Dermis microvascular lymphatic vessel endothelial cell (primary cell): ENCODE data around the gene PAK2. TPM values are rescaled to one million over a fixed set of nuclear protein-coding genes. Genes with fewer than 3 reads are reported as not detected.
"Not testable (repeated sequence)": the region's sequence is repeated elsewhere in the genome, so short reads cannot be mapped to it uniquely, and the experiment has no call there.

ENCODE experiments used
- DNase-seq, 2 donors: peaks; one replicate each; pipeline versions ENCODE4 v3.0.0 to v3.0.0-alpha.2; 2010; ENCODE audit warnings: low read depth in 2 of 2
- total RNA-seq: library from RNA; depleted of rRNA; stranded (reverse); fragments of >200 nt; gene quantifications from 2 replicates; pipeline ENCODE4 v1.2.1, GENCODE V29; 2014

Gene PAK2
- 50.3 and 118 TPM in 2 replicates for total RNA-seq

DNA sequence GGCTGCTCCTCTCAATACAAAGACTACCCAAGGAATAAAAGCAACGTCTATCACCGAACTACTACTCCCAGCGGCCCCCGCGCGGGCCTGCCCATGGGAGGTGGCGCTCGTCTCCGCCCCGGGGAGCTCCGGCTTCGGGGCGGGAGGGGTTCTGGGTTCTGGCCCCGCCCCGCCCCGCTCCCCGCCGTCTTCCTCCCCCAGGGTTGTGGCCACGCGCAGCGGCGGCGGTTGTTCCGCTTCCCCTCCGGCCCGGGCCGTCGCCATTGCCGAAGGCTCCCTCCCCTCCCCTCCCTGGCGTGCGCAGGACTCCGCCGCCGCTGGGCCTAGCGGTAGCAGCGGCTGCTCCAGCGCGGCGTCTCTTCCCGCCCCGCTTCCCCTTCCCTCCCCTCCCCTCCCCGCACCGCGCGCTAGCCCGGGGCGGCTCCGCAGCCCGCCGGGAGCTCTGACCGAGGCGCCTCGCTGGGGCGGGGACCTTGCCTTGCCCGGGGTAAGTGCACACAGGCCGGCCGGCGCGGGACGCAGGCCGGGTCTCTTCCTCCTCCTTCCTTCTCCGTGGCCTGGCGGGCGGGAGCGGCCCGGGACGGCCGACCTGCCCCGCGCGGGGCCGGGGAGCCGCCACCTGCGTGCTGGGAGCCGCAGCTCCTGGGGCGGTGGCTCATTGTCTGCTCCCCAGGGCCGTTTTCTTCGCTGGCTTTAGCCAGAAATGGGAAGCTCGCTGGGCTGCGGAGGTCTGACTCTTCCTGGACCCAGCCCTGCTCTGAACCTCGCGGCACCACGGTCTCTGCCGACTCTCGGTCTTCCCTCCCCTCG is at the start of gene PAK2:
Gene PAK2 (plus strand): TSS at position 187 of the 810 bp plus-strand sequence. CDS start 42,790 bp downstream, outside the sequence.
- peak; percentile 47 to 89 for DNase-seq

DNA sequence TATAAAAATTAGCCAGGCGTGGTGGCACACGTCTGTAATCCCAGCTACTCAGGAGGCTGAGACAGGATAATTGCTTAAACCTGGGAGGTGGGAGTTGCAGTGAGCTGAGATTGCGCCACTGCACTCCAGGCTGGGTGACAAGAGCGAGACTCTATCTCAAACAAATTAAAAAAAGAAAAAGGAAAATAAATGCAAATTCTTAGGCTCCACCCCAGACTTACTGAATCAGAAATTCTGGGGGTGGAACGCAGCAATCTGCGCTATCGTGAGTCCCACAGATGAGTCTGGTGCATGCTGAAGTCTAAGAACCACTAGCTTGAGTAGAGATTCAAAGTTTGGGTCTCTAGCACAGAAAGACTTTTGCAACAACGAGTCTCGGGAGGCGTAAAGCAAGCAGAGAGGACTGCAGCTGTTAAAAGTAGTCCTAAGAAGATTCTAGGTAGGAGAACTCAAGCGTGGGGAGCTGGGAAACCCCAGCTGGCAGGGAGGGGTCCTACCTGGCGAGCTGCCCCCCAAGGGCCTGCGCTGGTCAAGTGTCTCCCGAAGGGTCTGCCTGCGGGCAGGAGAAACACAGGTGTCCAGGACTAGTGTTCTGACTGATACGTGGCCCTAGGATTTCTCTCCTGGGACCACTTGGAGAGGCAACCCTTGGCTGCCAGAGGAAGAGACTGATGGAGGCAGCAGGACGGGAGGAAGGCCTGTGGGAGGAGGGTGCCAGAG is 49.6 kb upstream of the PAK2 start:
- DNase-seq = no peak

DNA sequence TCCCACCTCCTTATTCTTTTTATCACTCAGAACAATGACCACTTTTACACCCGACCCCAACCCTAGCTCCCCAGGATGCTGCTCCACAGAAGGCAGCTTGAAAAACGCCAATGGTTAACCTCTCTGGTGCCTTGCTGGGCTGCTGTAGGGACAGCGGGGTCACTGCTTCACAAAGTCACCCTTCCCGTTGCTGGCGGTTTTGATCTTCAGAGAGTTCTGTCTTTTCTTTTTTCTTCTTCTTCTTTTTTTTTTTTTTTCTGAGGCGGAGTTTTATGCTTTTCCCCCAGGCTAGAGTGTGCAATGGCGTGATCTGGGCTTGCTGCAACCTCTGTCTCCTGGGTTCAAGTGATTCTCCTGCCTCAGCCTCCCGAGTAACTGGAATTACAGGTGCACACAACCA is 48.3 kb upstream of the PAK2 start:
- DNase-seq = no peak

DNA sequence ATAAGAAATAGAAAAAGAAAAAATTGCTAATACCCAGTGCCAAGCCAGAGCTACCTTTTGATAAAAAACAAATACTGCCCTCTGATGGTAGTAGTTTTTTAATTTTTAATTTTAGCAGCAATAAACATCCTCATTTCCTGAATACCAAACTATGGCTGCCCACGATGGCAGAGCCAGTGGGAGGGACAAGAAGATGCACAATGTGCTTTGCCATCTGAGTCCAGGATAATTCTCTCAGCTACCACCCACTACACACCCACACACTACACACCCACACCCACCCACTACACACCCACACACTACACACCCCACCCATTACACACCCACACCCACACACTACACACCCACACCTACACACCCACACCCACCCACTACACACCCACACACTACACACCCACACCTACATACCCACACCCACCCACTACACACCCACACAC is 45.4 kb upstream of the PAK2 start:
- DNase-seq = no peak

DNA sequence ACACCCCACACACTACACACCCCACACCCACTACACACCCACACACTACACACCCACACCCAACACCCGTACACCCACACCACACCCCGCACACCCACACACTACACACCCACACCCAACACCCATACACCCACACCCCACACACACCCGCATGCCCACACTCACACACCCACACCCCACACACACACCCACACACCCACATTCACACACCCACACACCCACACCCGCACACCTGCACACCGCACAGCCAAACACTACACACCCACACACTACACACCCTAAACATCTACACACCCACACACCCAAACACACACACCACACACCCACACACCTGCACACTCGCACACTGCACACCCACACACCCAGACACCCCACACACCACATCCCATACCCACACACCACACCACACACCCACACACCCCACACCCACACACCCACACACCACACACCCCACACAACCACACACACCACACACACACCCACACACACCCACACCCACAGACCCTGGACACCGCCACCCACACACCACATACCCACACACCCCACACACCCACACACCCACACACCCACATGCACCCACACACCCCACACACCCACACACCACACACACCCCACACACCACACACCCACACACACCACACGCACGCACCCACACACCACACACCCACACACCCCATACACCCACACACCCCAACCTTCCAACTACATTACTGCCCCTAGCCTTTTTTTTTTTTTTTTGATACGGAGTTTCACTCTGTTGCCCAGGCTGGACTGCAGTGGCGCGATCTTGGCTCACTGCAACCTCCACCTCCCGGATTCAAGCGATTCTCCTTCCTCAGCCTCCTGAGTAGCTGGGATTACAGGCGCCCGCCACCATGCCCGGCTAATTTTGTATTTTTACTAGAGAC is 44.5 kb upstream of the PAK2 start:
- DNase-seq = no peak

DNA sequence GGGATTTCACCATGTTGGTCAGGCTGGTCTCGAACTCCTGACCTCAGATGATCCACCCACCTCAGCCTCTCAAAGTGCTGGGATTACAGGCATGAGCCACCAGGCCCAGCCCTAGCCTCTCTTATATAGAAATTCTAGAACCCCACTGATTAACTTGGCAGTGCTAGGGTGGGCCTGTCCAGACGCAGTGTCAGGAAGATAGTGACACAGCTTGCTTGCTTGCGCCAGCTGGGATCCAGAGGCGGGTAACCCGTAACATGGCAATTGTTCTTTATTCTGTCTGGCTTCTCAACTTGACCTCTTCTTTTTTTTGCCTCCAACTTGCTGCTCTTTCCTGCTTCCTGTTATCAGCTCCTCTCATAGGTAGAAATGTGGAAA is 43.8 kb upstream of the PAK2 start:
- no peak for DNase-seq

DNA sequence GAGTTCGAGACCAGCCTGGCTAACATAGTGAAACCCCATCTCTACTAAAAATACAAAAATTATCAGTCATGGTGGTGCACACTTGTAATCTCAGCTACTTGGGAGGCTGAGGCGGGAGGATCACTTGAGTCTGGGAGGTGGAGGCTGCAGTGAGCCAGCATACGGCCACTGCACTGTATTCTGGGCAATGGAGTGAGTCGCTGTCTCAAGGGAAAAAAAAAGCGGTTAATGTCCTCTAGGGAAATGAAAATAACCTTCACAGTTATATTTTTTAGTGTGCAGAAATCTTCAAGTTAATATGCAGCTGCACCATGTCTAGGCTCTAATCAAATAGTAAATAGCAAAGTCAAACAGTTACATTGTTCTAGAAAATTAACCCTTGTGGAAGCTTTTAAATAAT is 42.4 kb upstream of the PAK2 start:
- no peak for DNase-seq

DNA sequence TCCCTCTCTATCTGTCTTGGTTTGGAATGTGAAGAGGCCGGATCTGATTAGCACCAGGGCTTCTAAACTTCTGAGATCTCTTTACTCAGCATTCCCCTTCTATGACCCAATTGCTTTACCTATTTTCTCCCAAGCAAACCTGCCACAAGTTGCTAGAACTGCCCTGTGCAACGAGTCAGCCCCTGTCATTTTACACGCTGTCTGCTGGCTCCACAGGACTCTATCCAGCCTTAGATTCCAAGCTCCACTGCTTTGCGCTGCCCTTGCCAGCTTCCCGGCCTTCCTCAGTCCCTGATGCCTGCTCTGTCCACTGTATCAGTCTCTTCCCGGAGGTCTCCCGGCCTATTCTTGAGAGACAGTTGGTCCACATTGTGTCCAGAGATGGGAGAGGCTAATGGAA is 39.9 kb upstream of the PAK2 start:
- no peak for DNase-seq

DNA sequence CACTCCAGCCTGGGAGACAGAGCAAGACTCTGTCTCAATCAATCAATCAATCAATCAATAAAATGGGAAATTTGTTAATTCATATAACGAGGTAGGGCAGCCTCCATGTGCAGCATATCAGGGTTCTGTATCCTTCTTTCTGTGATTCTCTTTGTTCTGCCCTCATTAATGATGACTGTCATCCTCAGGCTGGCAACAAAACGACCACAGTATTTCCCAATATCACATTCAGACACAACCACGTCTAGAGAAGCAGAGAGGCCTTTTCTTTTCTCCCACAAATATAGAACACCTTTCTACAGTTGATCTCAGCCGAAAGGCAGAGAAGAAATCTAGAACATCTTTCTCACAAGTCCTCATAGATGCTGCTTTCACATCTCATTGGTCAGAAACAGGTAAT is 38.9 kb upstream of the PAK2 start:
- DNase-seq = no peak

DNA sequence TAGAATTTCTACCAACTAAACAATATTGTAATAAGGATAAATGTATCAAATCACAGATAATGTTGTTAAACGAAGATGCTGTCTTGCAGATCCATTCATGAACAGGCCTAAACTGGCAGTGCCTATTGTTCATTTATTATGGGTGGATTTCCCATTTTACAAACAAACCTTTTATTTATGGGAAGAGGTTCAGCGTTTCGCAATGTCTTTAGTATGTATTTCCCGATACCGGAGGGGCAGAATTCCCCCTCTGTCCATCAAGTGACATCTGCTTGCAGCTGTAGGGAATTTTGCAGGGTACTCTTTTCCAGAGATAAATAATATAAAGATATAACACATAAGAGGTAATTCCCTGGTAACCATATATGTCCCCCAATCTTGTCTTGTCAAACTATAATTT is 33.3 kb upstream of the PAK2 start:
- no peak for DNase-seq

DNA sequence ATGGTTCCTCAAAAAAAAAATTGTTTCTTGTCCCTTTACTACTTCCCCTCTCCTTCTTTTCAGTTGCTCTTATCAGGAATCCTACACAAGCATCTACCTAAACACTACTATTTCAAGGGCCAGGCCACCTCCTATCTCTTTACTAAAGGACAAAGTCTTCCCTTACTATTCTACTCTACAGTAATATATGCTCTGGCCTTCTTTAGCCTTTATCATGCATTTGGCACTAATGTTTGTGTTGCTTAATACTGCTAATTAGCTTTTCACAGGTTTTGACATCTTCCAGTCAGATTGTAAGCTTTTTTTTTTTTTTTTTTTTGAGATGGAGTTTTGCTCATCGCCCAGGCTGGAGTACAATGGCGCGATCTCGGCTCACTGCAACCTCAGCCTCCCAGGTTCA is 32.9 kb upstream of the PAK2 start:
- no peak for DNase-seq

DNA sequence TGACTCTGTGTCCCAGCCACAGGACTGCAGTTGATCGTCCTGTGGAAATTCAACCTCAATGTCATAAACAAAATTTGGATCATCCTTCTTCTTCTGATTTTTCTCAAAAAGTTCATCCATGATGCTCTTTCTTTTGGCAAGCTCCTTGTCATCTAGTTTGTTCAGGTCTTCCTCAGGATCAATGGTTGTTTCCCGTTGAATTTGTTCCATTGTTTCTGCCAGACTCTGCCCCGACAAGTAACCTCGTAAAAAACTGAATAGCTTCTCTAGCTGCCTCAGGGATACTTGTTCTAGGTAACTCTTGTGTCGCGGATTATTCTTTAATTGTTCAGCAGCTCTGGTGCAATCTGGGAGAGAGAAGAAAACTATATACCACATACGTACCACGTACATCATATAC is 32.1 kb upstream of the PAK2 start:
- DNase-seq = peak; percentile 60 to 75

DNA sequence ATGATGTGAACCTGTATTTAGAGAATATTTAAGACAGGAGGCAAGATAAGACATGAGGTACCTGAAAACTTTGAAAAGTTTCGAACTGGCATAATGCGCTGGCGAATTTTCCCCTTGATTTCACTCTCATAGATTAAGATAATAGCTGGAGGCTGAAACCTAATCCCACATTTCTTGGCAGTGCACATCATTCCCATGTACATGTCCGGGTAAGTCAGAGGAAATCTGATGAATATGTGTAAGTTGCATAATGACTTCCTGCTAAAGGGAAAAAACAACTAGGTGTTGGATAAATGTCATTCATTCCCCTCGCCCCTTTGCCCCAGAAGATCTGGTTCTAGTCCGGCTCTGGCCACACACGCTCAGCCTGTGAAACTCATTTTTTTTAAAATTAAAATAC is 31.2 kb upstream of the PAK2 start:
- DNase-seq = peak; percentile 78 to 84

DNA sequence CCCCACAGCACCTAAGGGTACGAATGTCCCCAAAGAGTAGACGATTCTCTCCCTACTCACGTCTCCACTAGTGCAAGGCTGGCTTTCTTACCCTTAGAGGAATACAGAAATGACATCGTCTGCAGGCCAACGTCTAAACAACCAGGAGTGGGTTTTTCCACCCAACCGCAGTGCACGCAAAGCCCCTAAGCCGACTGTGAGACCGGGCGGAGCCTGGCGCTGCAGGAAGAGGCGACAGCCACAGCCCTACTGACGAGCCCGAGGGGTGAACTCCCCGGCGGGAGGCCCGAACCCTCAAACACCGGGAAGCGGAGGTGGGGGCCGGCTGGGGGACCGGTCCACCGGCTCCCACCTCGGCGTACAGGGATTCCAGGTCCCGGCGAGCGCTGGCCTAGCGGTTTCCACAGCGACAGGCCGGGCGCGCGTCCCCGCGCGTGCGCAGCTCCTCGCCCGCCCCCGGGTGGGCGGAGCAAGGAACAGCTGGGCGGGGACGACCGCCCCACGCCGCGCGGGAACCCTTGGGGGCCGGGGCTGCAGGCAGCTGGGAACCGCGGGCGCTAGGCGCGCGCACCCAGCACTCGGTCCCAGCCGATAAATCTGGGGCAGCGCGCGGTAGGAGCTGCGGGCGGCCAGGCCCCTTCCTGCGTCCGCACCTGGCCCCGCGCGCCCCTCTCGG is 27.7 kb upstream of the PAK2 start, which contains the start of the genes CEP19 and PIGX:
Gene CEP19 (minus strand): TSS at position 413 of the 676 bp plus-strand sequence. CDS start 3,593 bp downstream, outside the sequence.
Gene PIGX (plus strand): TSS at position 540 of the 676 bp plus-strand sequence.
- DNase-seq = peak; percentile 70 to 86

DNA sequence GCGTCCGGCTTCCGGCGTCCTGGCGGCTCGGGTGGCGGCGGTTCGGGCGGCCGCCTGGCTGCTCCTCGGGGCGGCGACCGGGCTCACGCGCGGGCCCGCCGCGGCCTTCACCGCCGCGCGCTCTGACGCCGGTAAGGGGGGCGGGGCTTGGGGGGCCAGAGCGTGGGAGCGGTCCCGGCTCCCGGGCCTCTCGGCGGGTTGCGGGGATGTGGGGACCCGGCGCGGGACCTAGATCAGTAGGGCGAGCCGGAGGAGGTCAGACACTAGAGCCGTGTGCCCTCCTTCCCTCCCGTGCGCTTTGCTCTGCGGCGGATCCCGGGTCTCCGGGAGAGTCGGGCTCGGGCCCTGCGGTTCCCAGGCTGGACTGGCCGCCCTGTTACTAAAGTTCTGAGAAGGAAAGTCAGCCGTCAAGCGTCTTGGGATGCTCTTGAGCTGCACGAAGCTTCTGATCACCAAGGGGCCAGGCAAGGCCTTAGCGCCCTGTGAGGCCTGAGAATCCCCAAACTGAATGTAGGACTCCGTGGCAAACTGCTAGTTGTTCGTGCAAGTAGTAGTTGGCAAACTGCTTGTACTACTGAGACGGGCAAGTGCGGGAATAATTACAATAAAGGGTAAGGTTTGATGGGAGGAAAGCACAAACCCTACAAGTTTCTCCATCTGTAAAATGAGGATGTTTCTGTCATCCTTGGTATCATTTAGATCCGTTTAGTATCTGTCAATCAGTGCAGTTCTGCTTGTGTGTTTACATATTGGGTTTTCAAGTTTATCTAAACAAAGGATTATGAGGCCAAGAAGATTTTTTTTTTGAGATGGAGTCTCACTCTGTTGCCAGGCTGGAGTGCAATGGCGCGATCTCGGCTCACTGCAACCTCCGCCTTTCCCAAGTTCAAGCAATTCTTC is 26.9 kb upstream of the PAK2 start:
- peak in 1 of 2 donors; percentile 39 for DNase-seq

DNA sequence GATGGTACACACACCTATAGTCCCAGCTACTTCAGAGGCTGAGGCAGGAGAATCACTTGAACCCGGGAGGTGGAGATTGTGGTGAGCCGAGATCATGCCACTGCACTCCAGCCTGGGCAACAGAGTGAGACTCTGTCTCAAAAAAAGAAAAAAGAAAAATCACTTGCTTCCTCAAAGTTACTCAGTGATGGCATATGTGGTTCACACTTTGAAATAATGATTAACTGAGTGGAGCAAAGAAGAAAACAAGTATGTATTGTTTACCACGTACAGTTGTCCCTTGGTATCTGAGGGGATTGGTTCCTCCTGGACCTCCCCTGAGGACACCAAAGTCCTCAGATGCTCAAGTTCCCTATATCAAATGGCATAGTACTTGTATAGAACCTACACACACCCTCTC is 22.5 kb upstream of the PAK2 start:
- not testable (repeated sequence) for DNase-seq

DNA sequence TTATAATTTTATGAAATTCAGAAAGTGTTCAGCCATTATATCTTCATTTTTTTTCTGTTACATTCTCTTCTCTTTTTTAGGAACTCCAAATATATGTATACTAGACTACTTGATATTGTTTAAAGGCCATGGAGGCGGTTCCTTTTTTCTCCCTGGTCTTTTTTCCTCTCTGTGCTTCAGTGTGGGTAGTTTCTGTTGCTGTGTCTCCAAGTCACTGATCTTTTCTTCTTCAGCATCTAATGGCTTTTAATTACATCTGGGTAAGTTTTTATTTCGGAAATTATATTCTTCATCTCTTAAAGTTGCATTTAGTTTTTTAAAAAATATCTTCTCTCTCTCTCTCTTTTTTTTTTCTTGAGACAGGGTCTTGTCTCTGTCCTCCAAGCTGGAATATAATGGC is 18.6 kb upstream of the PAK2 start:
- no peak for DNase-seq

DNA sequence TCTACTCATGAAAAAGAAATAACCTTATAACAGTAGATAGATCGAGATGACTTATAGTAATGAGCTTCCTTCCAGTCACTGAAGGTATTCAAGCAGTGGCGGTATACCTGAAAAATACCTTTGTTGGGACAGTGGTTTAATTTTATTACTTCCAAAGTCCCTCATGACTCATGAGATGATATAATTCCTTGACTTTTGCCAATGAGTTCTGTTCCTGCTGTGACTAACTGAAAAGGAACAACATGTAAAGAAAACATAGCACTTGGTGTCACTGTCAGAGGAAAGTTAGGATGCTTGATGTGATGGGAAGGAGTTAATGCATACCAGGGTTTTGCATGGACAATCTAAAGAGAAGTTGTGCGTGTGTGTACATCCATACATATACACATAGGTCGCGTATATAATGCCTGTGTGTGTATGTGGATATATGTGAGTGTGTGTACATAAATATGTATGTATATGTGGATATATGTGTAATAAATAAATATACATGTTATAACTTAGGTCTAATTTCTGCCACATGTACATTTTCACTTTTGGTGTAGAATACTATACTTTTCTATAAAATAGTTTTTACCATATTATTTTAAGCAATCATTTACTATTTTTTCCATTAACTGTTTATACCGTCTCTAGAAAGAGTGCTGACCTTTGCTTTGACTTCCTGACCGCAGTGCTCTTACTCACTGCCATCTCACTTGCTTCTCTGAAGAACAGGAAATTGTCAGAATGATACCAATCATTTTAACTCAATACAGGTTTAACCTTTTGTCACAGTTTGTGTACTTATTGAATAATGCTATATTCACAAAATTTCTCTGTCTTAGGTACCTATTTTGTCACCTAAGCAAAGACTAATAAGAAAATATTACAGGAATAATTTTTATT is 12.6 kb upstream of the PAK2 start:
- peak in 1 of 2 donors; percentile 55 for DNase-seq

DNA sequence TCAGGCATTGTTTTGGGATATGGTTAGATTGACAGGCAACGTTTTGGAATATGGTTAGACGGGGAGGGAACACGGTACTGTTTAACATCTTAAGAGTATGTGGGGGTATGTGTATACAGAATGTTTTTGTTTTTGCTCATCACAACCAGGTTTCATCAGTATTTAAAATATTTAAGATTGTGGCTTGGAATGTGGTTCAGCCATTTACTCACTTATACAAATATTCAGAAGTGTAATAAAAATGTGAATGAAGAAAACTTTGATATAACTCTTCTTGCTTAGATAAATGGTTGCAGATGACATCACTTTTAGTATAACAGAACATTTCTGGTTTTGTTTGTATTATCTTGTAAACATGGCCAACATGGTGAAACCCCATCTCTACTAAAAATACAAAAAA is 3.9 kb upstream of the PAK2 start:
- DNase-seq = no peak
